ENCODE data around the gene HPS4.

GRCh38 chr22:26481112-26481693 is 2.4 kb downstream of the HPS4 start:
- no peak for TF ChIP-seq ZBTB33 (IDR thresholded peaks at IDR 0.05)
- TF ChIP-seq TAF1 (conservative IDR thresholded peaks at IDR 0.05): no peak
- no peak for TF ChIP-seq CTCF (IDR thresholded peaks at IDR 0.05; ENCODE audit: low read depth, low read length, missing input control)
- TF ChIP-seq SP1 (IDR thresholded peaks at IDR 0.05): no peak
- TF ChIP-seq MAX (IDR thresholded peaks at IDR 0.05): no peak
- no peak for TF ChIP-seq FOXA1 (IDR thresholded peaks at IDR 0.05)
- TF ChIP-seq REST (IDR thresholded peaks at IDR 0.05): no peak
- no peak for TF ChIP-seq GABPA (IDR thresholded peaks at IDR 0.05 in 1 of 2, conservative IDR thresholded peaks at IDR 0.05 in 1 of 2)
- no peak for TF ChIP-seq ATF3 (IDR thresholded peaks at IDR 0.05)
- no peak for TF ChIP-seq YY1 (IDR thresholded peaks at IDR 0.05)
